Neural cell (in vitro differentiated cells): ENCODE data around the gene SPRYD7. TPM values are rescaled to one million over a fixed set of nuclear protein-coding genes. Genes with fewer than 3 reads are reported as not detected.

Source experiments
- H2AFZ ChIP-seq: fragments of 200-600, 300-800 bp; sonication (generic), shearing (Covaris generic); 2 replicates; pipeline ENCODE4 v1.6.0; 2014; ENCODE audit warnings: low read depth, mild to moderate bottlenecking, antibody characterized with exemption, low read length, moderate library complexity
- H3F3A ChIP-seq: fragments of 200-600 bp; shearing (Covaris generic); 2 replicates; pipeline ENCODE4 v1.6.1; 2016; ENCODE audit warnings: mild to moderate bottlenecking, moderate library complexity, mixed read lengths, antibody characterized with exemption, low read length; ENCODE audit not compliant: insufficient read depth, poor library complexity, severe bottlenecking
- H3K27ac ChIP-seq: fragments of 200-600, 300-800 bp; sonication (generic), shearing (Covaris generic); 2 replicates; pipeline ENCODE4 v1.5.1; 2014; ENCODE audit warnings: mild to moderate bottlenecking, low read length, moderate library complexity
- H3K27me3 ChIP-seq: fragments of 300-800, 200-600 bp; sonication (generic), shearing (Covaris generic); 2 replicates; pipeline ENCODE4 v1.6.0; 2014; ENCODE audit warnings: mild to moderate bottlenecking, low read depth, low read length, moderate library complexity; ENCODE audit not compliant: insufficient read depth
- H3K36me3 ChIP-seq: fragments of 300-800, 200-600 bp; sonication (generic), shearing (Covaris generic); 2 replicates; pipeline ENCODE4 v1.5.1; 2014; ENCODE audit warnings: mild to moderate bottlenecking, antibody characterized with exemption, low read length, moderate library complexity; ENCODE audit not compliant: insufficient read depth
- H3K4me2 ChIP-seq: fragments of 300-800, 200-600 bp; sonication (generic), shearing (Covaris generic); 2 replicates; pipeline ENCODE4 v1.6.0; 2014; ENCODE audit warnings: mild to moderate bottlenecking, low read length
- H3K4me3 ChIP-seq: fragments of 300-800, 200-600 bp; sonication (generic), shearing (Covaris generic); 2 replicates; pipeline ENCODE4 v1.5.1; 2014; ENCODE audit warnings: mild to moderate bottlenecking, low read length, moderate library complexity
- H3K79me2 ChIP-seq: fragments of 200-600 bp; shearing (Covaris generic); replicated peaks from 2 replicates; pipeline ENCODE4 v1.6.0; 2014; ENCODE audit warnings: mild to moderate bottlenecking, low read length, moderate library complexity; ENCODE audit not compliant: insufficient read depth
- H3K9ac ChIP-seq: fragments of 300-800, 200-600 bp; sonication (generic), shearing (Covaris generic); 2 replicates; pipeline ENCODE4 v1.6.1; 2016; ENCODE audit warnings: mild to moderate bottlenecking, low read length, mixed read lengths
- H3K9me2 ChIP-seq: fragments of 200-600 bp; shearing (Covaris generic); 2 replicates; pipeline ENCODE4 v1.6.1; 2016; ENCODE audit warnings: mild to moderate bottlenecking, low read length, mixed read lengths; ENCODE audit not compliant: insufficient read depth
- H3K9me3 ChIP-seq: fragments of 200-600, 300-800 bp; sonication (generic), shearing (Covaris generic); 2 replicates; pipeline ENCODE4 v1.6.1; 2016; ENCODE audit warnings: mild to moderate bottlenecking, mixed run types, low read length, moderate library complexity, mixed read lengths
- H4K20me1 ChIP-seq: fragments of 200-600 bp; shearing (Covaris generic); 2 replicates; pipeline ENCODE4 v1.6.1; 2016; ENCODE audit warnings: mild to moderate bottlenecking, mixed run types; ENCODE audit not compliant: insufficient read depth
- CTCF ChIP-seq: fragments of 450-650 bp; IDR thresholded peaks from 2 replicates; pipeline ENCODE4 v1.5.1; 2014; ENCODE audit warnings: antibody characterized with exemption, mild to moderate bottlenecking, moderate library complexity; ENCODE audit not compliant: poor library complexity, severe bottlenecking
- EP300 ChIP-seq: fragments of 450-650 bp; conservative IDR thresholded peaks from 2 replicates; pipeline ENCODE4 v1.6.1; 2014; ENCODE audit warnings: antibody characterized with exemption, mild to moderate bottlenecking, moderate library complexity; ENCODE audit not compliant: poor library complexity, severe bottlenecking
- EZH2 ChIP-seq: fragments of 200-600, 300-800 bp; shearing (Covaris generic), sonication (generic); IDR thresholded peaks from 2 replicates; pipeline ENCODE4 v1.6.1; 2014; ENCODE audit warnings: antibody characterized with exemption, low read length, borderline replicate concordance, mild to moderate bottlenecking; ENCODE audit not compliant: insufficient read depth, poor library complexity, severe bottlenecking
- MXI1 ChIP-seq: fragments of 450-650 bp; conservative IDR thresholded peaks from 2 replicates; pipeline ENCODE4 v1.6.1; 2014; ENCODE audit warnings: antibody characterized with exemption, mild to moderate bottlenecking; ENCODE audit not compliant: poor library complexity, severe bottlenecking
- POLR2AphosphoS5 ChIP-seq: IDR thresholded peaks from 2 replicates; pipeline ENCODE4 v1.6.1; 2012
- RAD21 ChIP-seq: fragments of 450-650 bp; conservative IDR thresholded peaks from 2 replicates; pipeline ENCODE4 v1.6.1; 2014; ENCODE audit warnings: antibody characterized with exemption, mild to moderate bottlenecking, moderate library complexity
- REST ChIP-seq: IDR thresholded peaks from 2 replicates; pipeline ENCODE4 v1.6.1; 2012; ENCODE audit warnings: borderline replicate concordance
- SMC3 ChIP-seq: fragments of 450-650 bp; conservative IDR thresholded peaks from 2 replicates; pipeline ENCODE4 v1.6.1; 2014; ENCODE audit warnings: antibody characterized with exemption, mild to moderate bottlenecking, moderate library complexity; ENCODE audit not compliant: poor library complexity
- TAF1 ChIP-seq: IDR thresholded peaks from 2 replicates; pipeline ENCODE4 v1.6.1; 2012; ENCODE audit warnings: low read depth
- polyA plus RNA-seq: library from polyadenylated mRNA; depleted of rRNA; stranded (reverse); fragments of >200 nt; gene quantifications from 2 replicates; pipeline ENCODE4 v1.2.3, GENCODE V29; 2014

SPRYD7 gene
- polyA plus RNA-seq, 1 donor from 2014 or later: 15.4 TPM

- Histone ChIP-seq H2AFZ (no peak overlapping the region), H3K9ac (no peak overlapping the region), H3K36me3 (no peaks in the 10 kb centered on the region), H3K4me3 (no peak overlapping the region), H3K9me3 (no peaks in the 10 kb centered on the region), H3K27me3 (no peaks in the 10 kb centered on the region), H4K20me1 (no peaks in the 10 kb centered on the region), H3K79me2 (no peaks in the 10 kb centered on the region), H3F3A (no peaks in the 10 kb centered on the region), H3K9me2 (no peaks in the 10 kb centered on the region), H3K27ac (no peak overlapping the region), H3K4me2 (no peak overlapping the region)
- no peak for TF ChIP-seq EZH2
- TF ChIP-seq TAF1: no peak
- no peak for TF ChIP-seq REST
- TF ChIP-seq POLR2AphosphoS5: no peak
- TF ChIP-seq MXI1: no peak
- no peak for TF ChIP-seq SMC3
- no peak for TF ChIP-seq CTCF
Measured at GRCh38 chr13:49975826-49976225, 39.7 kb upstream of the SPRYD7 start.

GRCh38 chr13:49972709-49973108, 36.6 kb upstream of the SPRYD7 start:
- no peaks in the 10 kb centered on the region for H3K9me3 ChIP-seq
- TF ChIP-seq POLR2AphosphoS5 (no peak), CTCF (no peak), EP300 (no peak), TAF1 (no peak), RAD21 (no peak), REST (no peak), MXI1 (no peak), SMC3 (no peak), EZH2 (no peak)
- no peak overlapping the region for H3K4me2 ChIP-seq

More at GRCh38 chr13:49972709-49973108, 36.6 kb upstream of the SPRYD7 start:
- H3F3A ChIP-seq: no peaks in the 10 kb centered on the region
- no peaks in the 10 kb centered on the region for H3K36me3 ChIP-seq
- no peak overlapping the region for H2AFZ ChIP-seq
- no peak overlapping the region for H3K9ac ChIP-seq
- H3K9me2 ChIP-seq: no peaks in the 10 kb centered on the region
- H4K20me1 ChIP-seq: no peaks in the 10 kb centered on the region
- no peak overlapping the region for H3K4me3 ChIP-seq
- no peak overlapping the region for H3K27ac ChIP-seq
- H3K79me2 ChIP-seq: no peaks in the 10 kb centered on the region
- no peaks in the 10 kb centered on the region for H3K27me3 ChIP-seq
